ENCODE data around the gene PPT1.
"Not testable (repeated sequence)": the region's sequence is repeated elsewhere in the genome, so short reads cannot be mapped to it uniquely, and the experiment has no call there.

The PPT1 gene

DNA sequence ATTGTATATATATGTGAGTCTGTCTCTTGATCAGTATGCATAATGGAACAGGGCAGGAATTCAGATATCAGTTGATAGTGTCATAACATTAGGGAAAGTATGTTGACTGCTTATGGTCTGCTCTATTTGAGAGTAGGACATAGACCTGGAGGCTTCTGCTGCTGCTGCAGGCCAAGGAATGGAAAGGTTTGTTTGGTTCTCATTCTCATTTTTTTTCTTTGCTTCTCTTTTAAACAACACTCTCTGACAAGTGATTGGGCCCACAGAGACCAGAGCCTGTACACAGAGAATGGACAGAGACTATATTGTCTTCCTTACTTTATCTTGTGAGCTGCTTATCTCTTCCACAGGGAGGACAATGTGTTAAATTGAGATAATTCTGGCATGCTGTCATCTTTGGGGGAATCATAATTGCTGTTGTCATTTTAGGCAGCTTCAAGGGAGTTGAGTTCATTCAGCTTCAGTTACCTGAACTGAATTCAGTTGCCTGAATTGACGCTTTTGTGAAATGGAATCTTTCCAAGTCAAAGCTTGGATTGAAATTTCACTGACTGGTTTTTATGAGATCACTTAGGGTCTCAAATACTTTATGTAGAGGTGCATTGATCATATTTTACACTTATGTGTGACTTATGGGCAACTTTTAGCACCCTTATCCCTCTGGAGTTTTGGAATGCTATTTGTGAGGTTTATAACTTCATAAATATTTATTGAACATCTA, 39.6 kb downstream of the PPT1 start:
- DNase-seq (ENCODE audit: low read depth), result no peak

DNA sequence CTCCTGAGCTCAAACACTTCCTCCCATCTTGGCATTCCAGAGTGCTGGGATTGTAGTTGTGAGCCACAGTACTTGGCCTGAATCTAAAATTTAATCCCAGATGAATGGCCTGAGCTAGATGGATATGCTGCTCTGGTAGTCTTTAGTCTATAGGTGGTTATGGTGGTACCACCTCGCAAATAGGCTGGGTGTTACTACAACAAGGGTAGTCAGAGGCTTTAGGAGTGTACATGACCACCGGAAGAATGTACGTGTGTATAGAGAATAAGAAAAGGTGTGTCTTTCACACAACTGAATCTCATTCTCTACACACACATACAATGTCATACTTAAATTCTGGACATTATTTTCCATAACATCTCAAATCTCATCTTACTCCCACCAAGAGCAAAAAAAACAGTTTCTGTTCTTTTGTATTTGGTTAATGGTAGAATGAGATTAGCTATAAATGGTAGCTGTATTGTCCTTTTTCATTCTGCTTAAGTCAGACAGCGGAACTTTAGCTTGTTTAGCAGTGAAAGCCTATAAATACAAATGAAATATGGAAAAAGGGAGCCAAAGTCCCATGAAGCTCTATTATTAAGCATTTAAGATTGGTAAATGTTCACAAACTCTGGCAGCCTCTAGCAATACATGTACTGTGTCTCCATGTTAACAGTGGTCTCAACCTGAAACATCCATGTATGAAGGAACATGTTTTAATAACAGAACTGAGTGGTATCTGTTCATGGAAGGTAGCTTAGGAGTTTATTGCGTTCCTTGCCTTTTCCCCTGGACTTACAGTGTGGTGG, 40.3 kb downstream of the PPT1 start:
- no peak for DNase-seq (ENCODE audit: low read depth)

DNA sequence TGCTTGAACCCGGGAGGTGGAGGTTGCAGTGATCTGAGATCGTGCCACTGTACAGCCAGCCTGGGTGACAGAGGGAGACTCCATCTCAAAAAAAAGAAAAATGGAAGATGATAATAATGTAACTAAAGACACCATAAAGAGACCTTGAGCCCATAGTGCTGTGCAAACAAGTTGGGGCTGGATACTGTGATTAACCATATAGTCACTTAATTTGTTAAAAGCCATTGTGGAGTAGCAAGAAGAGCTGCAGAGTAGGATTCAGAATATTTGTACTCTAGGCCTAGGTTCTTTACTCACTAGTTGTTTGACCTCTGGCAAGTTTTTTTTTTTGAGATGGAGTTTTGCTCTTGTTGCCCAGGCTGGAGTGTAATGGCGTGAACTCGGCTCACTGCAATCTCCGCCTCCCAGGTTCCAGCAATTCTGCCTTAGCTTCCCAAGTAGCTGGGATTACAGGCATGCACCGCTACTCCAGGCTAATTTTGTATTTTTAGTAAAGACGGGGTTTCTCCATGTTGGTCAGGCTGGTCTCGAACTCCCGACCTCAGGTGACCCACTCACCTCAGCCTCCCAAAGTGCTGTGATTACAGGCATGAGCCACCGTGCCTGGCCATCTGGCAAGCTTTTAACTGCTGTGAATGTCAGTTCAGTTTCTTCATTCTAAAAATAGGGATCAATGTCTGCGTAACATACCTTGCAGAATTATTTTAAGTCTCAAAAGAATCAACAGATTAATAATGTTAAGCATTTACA, 43.7 kb downstream of the PPT1 start:
- no peak for DNase-seq (ENCODE audit: low read depth)

DNA sequence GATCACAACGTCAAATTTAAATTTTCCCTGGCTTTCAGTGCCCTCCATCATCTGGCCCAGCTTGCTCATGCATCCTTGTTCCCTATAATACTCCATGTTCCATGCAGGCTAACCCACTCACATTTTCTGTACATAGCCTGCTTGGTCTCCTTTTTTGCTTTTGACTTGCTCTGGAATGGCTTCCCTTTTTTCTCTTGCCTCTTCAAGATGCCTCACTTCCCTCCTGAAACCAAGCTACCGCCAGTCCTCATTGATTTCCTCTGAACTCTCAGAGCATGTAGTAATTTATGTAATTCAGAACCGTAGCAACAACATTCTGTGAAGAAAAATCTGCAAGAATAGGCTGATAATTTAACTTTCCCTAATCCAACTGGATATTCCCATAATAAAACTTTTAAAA, 46.2 kb downstream of the PPT1 start:
- no peak for DNase-seq (ENCODE audit: low read depth)

DNA sequence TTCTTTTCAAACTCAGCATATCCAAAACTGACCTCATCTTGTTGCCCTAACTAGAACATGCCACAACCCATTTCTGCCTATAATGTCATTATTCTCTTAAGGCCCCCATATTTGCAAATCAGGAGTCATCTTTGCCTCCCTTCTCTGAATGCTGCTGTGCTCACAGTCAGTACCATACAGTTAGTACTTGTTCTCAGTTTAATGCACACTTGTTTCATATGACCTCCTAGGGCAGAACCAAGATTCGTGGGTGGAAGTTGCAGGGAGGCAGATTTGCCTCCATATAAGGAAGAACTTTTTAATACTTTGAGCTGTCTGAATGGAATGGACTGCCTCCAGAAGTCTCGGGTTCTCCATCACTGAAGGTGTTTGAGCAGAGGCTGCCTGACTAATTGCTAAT, 47.3 kb downstream of the PPT1 start:
- DNase-seq (ENCODE audit: low read depth), result no peak

DNA sequence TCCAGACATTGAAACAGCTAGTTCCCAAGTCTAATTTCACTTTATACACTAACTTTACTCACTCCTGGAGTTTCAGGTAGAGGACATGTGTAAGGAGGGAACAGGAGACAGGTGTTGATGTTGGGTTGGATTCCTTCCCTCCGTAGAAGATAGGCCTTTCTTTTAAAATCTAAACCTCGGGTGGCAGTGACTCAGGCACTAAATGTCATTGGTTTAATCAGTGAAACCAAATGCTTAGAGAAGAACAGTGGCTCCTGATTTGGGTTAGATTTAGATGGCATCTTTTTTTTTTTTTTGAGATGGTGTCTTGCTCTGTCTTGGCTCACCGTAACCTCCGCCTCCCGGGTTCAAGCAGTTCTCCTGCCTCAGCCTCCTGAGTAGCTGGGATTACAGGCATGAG, 49.3 kb downstream of the PPT1 start:
- DNase-seq (ENCODE audit: low read depth), result no peak

DNA sequence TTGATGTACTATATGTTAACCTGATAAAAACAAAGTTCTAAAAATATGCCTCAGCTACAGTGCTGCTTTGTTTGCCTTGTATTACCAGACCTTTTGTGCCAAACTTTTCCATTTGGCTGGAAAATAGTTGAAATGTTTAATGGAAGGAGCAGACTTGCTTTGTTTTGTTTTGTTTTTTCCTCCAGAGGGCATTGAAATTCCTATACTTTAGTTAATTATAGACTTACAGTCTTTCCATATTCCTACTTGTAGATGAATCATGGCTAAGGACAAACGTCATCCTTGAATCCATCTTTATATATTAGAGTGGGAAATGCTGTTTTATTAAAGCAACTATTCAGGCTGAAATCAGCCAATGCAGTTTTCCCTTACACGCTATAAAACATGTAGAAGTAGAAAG, 49.8 kb downstream of the PPT1 start:
- no peak for DNase-seq (ENCODE audit: low read depth)

DNA sequence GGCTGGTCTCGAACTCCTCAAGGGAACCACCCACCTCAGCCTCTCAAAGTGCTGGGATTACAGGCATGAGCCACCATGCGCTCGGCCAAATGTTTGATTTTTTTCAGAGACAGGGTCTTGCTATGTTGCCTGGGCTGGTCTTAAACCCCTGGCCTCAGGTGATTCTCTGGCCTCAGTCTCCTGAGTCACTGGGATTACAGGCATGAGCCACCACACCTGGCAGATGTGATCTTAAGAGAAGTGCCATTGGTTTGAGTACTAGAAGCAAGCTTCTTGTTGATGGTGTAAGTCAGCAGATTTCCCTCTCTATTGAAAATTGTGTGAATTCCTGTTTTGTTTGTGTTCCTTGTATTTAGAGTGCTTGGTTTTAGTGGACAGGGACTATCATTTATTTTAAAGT, 51.3 kb downstream of the PPT1 start:
- no peak for DNase-seq (ENCODE audit: low read depth)

DNA sequence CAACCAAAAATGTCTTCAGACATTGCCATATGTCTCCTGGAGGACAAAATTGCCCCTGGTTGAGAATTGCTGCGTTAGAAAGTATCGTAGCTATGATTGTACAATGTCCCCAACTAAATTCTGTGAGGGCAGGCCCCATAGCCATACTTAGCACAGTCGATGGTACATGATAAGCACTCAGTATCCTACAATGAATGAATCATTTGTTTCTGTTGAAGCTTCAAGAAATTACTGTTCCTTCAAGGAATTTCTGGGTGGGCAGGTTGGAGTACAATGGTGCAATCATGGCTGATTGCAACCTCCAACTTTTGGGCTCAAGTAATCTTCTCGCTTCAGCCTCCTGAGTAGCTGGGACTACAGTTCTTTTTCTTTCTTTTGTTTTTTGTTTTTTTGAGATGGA, 51.9 kb downstream of the PPT1 start:
- no peak for DNase-seq (ENCODE audit: low read depth)

DNA sequence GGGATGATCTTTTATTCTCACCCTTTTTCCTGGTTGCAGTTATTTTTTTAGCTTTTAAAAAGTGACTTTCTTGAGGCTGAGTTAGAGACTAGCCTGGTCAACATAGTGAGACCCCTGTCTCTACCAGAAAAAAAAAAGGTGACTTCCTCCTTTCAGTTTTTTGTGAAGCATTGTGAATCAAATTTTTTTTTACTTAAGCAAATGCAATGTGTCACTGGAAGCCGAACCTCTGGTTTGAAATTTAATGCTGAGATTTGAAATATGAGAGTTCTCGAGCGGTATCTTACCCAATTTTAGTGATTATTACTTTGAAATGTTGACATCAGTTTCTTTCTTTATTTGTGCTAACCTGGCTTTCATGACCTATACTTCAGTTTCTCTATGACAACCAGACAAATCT, 52.9 kb downstream of the PPT1 start:
- no peak for DNase-seq (ENCODE audit: low read depth)

DNA sequence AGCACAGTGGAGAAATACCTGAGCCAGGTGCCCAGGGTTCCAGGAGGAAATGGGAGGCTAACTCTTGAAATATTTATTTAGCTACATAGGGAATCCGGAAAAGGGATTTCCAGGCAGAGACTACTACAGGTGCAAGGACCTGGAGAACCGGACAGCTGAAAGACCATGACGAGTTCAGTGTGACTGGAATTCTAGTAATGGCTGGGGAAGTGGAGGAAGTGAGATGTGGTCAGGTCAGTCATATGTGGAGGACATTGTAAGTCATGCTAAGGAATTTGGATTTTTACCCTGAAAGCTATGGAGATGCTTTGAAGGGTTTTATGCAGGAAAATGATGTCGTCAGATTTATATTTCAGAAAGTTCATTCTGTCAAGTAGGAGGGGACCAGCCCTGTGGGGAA, 54.7 kb downstream of the PPT1 start:
- no peak for DNase-seq (ENCODE audit: low read depth)

DNA sequence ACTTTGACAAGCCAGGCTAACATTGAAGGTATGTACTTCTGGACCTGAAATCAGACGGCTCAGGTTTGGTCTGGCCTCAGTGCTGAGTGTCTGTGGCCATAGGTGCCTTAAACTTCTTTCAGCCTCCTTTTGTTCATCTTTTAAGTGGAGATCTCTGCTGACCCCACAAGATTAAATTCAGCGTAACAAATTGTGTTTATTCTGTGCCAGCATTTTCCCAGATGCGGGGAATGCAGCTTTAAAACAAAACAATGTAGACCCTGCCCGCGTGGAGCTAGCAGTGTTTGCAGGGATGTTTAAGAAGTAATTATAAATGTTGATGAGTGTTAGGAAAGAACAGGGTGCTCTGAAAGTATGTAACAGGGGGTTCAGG, 55.6 kb downstream of the PPT1 start:
- DNase-seq (ENCODE audit: low read depth), result no peak

DNA sequence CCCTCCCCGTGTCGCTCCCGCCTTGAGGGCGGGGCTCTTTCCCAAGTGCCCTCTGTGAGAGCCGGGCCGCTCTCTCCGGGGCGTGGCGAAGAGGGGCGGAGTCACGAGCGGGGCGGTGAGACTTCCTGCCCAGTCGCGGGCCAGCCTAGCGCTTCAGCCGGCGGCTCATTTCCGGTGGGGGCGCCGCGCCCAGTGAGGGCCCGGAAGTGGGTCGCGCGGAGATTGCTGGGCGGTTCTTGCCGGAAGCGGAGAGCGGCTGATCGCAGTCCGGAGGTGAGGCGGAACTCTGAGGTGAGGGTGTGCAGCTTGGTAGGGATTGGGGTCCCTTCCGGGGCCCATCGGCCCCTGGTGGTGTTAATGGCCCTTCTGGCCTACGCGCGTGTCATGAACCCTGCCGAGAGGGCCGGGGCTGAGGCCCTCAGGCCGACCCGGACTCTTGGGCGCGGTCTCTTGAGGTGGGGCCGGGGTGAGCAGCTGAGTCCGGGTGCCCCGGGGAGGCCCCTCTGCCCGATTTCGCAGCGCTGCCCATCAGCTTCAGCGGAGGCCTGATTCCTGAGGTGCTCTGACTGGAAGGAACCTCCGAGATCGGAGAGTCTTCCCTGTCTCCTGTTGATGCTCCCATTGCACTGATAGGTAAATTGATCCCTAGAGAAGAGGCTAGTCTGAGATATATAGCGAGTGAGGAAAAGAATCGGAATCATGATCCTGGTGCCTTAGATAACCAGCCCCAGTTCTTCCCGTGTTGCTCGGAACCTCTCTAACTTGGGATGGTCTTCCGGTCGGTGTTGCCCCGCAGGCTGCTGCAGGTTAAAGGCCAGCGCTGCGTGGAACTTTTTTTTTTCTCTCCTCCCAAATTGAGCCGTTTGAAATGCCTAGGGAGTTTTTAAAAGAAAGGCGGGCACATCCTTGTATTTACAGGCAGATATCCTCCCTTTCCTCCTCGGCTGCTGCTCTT, 56.3 kb downstream of the PPT1 start, which contains the start of gene CAP1:
TSS of gene CAP1 (plus strand) at position 219 of the 955 bp plus-strand sequence. CDS start 18,618 bp downstream, outside the sequence.
- DNase-seq (ENCODE audit: low read depth), result peak; percentile 100

DNA sequence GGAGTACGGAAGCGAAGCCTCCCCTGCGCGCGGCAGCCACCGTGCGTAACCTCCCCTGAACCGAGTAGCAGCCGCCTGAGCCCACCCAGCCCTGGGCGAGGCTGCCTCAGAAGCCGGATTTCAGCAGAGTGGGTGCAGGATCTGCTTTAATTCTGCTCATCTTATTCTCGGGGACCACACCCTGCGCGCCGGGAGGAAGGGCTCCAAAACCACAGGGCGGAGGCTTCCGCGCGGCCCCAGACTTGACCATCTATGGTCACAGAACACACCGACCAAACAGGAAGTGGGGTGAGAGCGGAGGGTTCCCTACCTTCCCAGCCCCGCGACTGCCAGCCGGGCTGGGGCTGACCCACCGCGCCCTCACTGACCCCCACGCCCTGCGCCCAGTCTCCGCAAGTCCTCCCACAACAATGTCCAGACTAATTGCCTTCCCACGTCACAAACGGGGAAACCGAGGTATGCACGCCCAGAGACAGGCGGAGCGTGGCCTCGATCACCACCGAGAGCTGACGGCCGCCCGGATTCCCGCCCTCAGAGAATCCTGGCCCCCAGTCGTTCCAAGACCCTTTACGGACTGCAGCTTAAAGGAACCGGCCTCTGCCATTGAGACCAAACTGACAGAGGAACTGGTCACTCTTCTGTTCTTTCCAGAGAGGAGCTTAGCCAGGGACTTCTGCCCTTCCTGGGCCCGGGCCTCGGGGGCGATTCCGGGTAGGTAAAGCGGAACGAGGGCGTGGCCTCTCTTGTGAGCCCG, 57.1 kb downstream of the PPT1 start:
- DNase-seq (ENCODE audit: low read depth), result peak; percentile 33

DNA sequence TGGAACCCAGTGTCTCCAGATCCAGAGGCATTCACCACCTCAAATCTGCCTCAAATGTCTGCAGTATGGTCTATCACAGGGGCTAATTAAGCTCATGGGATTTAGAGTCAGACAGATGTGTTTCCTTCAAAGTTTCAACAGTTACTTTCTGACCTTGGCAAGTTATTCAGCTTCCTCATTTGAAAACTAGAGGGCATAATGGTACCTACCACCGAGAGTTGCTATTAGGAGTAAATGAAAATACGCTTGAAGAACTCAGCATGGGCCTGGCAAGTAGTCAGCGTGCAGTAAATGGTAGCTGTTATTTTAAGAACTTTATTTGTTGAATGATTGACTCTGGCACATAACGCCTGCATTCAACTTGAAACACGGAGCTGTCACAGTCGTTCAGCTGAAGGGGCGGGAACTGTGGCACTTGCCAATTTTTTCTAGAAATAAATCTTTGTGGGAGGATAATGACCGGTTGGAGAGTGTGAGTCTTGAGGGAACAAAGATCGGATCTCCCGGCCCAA, 57.8 kb downstream of the PPT1 start:
- no peak for DNase-seq (ENCODE audit: low read depth)

DNA sequence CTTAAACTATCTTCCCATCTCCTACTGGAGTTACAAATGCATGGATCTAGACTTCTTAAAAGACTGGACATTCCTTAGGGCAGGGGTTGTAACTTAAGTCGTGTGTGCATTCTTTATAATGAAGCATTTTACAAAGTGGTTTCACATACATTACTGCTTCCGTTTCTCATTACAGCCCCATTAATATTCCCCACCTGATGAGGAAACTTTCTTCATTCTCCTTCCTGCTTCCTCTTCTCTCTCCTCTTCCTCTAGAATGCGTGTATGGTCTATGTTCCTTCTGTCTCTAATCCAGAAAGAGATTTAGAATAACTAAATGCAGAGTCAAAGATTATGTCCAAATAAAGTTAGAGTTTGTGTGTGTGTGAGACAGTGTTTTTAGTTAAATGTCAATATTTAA, 58.4 kb downstream of the PPT1 start:
- no peak for DNase-seq (ENCODE audit: low read depth)

DNA sequence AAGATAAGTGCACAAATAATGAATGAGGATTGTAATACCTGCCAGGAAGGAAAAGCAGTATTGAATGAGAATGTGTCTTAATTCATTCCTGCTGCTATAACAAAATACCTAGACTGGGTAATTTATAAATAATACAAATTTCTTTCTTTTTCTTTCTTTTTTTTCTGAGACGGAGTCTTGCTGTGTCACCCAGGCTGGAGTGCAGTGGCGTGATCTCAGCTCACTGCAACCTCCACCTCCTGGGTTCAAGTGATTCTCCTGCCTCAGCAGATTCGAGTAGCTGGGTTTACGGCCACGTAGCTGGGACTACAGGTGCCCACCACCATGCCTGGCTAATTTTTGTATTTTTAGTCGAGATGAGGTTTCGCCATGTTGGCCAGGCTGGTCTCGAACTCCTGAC, 59.8 kb downstream of the PPT1 start:
- not testable (repeated sequence) for DNase-seq (ENCODE audit: low read depth)

DNA sequence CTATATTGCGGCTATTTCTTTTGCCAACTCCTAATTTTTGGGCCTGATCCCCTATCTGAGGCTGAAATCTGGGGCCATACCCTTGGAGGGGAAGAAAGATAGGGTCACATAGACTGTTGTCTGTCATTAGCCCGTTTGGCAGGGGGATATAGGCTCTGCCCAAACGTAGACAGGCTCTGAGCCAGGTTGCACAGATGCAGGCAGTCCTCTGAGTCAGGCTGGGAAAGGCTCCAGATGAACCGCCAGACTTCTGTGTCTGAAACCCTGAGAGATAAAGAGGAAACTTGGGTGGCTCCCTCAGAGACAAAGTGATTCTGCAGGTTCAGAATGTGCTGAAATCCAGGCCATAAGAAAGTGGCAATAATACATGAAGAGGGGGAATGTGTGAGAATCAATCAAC, 60.5 kb downstream of the PPT1 start:
- DNase-seq (ENCODE audit: low read depth), result no peak

DNA sequence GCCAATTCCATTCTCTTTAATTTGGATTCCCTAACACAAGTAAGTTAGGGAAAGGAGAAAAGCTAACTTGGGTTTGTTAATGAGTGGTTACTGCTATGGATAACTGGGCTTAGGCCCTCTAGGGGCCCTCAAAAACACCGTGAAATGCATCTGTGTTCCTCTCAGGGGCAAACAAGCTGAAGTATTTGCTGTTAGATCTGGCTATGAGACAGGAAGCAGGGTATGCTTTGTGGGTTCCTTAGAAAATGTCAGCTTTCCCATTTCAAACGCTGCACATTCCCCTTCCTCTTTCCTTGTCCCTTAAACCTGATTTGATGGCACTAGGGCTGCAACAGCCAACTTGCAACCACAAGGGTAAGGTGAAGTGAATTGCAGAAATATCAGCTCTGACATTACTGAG, 62.2 kb downstream of the PPT1 start:
- DNase-seq (ENCODE audit: low read depth), result no peak

DNA sequence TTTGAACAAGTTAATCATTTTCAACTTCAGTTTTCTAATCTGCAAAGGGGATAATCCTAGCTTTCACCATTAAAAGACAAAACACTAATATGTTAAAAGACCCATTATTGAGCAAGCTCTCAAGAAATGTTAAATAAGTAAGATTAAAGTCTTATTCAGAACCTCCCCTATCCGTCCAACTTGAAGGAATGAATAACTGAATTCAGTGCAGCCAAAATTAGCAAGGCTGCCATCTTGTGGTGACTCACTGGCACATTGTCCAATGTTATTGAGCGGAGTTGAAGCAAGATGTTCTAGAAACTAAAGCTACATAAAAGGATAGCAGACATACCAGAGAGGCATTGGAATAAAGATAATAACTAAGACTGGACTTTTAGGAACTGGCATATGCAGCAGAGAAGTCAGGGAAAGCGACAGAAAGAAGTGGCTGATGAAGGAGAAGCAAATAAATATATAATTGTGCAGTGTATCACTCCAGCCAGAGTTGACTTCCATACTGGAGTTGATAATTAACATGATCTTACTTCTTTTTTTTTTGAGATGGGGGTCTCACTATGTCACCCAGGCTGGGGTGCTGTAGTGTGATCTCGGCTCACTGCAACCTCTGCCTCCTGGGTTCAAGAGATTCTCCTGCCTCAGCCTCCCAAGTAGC, 64.7 kb downstream of the PPT1 start:
- peak; percentile 31 for DNase-seq (ENCODE audit: low read depth)

Data from T follicular helper cell (primary cell).